ENCODE data around the gene WASF3.

WASF3 gene

GRCh38 chr13:26589754-26590153, 32.3 kb downstream of the WASF3 start:
- DNase-seq (ENCODE audit: low read depth in 2 of 2): no peak

GRCh38 chr13:26590379-26590778, 32.9 kb downstream of the WASF3 start:
- no peak for DNase-seq (ENCODE audit: low read depth in 2 of 2)

GRCh38 chr13:26590951-26591350, 33.5 kb downstream of the WASF3 start:
- DNase-seq (ENCODE audit: low read depth in 2 of 2): no peak

- DNase-seq (ENCODE audit: low read depth in 2 of 2): no peak
These were observed 34.2 kb downstream of the WASF3 start for GRCh38 chr13:26591672-26592071.

- no peak for DNase-seq (ENCODE audit: low read depth in 2 of 2)
These were observed 36.2 kb downstream of the WASF3 start for GRCh38 chr13:26593661-26594060.

- DNase-seq (ENCODE audit: low read depth in 2 of 2): no peak
These were observed 36.9 kb downstream of the WASF3 start for GRCh38 chr13:26594363-26594762.

GRCh38 chr13:26596458-26596857, 39.0 kb downstream of the WASF3 start:
- no peak for DNase-seq (ENCODE audit: low read depth in 2 of 2)

- no peak for DNase-seq (ENCODE audit: low read depth in 2 of 2)
These were observed 41.9 kb downstream of the WASF3 start for GRCh38 chr13:26599403-26599802.

GRCh38 chr13:26599860-26600259, 42.4 kb downstream of the WASF3 start:
- no peak for DNase-seq (ENCODE audit: low read depth in 2 of 2)

- no peak for DNase-seq (ENCODE audit: low read depth in 2 of 2)
These were observed 42.9 kb downstream of the WASF3 start for GRCh38 chr13:26600343-26600742.

- DNase-seq (ENCODE audit: low read depth in 2 of 2): no peak
These were observed 44.2 kb downstream of the WASF3 start for GRCh38 chr13:26601669-26602068.

- DNase-seq (ENCODE audit: low read depth in 2 of 2): no peak
These were observed 45.3 kb downstream of the WASF3 start for GRCh38 chr13:26602783-26603182.

GRCh38 chr13:26604784-26605545, 47.5 kb downstream of the WASF3 start:
- DNase-seq (ENCODE audit: low read depth in 2 of 2): no peak

- DNase-seq (ENCODE audit: low read depth in 2 of 2): no peak
These were observed 48.4 kb downstream of the WASF3 start for GRCh38 chr13:26605845-26606244.

GRCh38 chr13:26606631-26607030, 49.1 kb downstream of the WASF3 start:
- no peak for DNase-seq (ENCODE audit: low read depth in 2 of 2)

GRCh38 chr13:26614721-26615120, 57.2 kb downstream of the WASF3 start:
- DNase-seq (ENCODE audit: low read depth in 2 of 2): no peak

GRCh38 chr13:26616126-26616525, 58.6 kb downstream of the WASF3 start:
- no peak for DNase-seq (ENCODE audit: low read depth in 2 of 2)

- no peak for DNase-seq (ENCODE audit: low read depth in 2 of 2)
These were observed 61.2 kb downstream of the WASF3 start for GRCh38 chr13:26618726-26619125.

GRCh38 chr13:26619358-26619757, 61.9 kb downstream of the WASF3 start:
- no peak for DNase-seq (ENCODE audit: low read depth in 2 of 2)

- DNase-seq (ENCODE audit: low read depth in 2 of 2): no peak
These were observed 64.4 kb downstream of the WASF3 start for GRCh38 chr13:26621731-26622401.

GRCh38 chr13:26623125-26623524, 65.6 kb downstream of the WASF3 start:
- no peak for DNase-seq (ENCODE audit: low read depth in 2 of 2)

- no peak for DNase-seq (ENCODE audit: low read depth in 2 of 2)
These were observed 67.1 kb downstream of the WASF3 start for GRCh38 chr13:26624572-26624971.

- DNase-seq (ENCODE audit: low read depth in 2 of 2): no peak
These were observed 68.8 kb downstream of the WASF3 start for GRCh38 chr13:26626271-26626670.

Measured in activated CD8-positive, alpha-beta memory T cell treated with anti-CD3 and anti-CD28 coated beads for 4 hours (primary cell).